Erythroblast (primary cell): ENCODE data around the gene ABHD12.

Experiments
- GATA1 ChIP-seq: IDR thresholded peaks from 2 replicates; pipeline ENCODE4 v1.6.1; 2011; ENCODE audit warnings: low read depth, mild to moderate bottlenecking, control low read depth, low read length, moderate library complexity
- POLR2A ChIP-seq: IDR thresholded peaks from 2 replicates; pipeline ENCODE4 v1.6.1; 2011; ENCODE audit warnings: mild to moderate bottlenecking, low read length

DNA sequence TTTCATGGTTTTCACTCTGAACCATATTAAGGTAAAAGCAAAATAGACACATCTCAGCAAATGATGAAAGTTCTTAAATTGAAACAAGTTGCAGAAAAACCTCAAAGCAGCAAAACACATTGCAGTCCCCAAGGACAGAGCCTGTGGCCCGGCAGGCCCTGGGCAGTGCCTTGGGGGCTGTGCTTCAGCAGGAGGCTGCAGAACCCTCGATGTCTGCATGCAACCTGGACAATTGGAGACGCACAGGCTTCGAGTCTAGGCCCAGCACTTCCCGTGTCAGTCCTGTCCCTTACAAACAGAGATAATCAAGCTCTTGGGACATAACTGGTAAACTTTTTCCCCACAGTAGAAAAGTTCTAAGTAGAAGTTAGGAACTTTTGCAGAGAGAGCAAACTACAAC, 133.5 kb downstream of the ABHD12 start:
- TF ChIP-seq POLR2A (no peak), GATA1 (no peak)
